NCI-H2227 treated with DMSO at 0.1 percent for 48 hours (cell line): ENCODE measurements around the gene DLGAP1.

Experiments used
- DNase-seq: peaks from one replicate; lab custom pipeline; 2025; lab: John Stamatoyannopoulos, UW

DLGAP1 gene

DNA sequence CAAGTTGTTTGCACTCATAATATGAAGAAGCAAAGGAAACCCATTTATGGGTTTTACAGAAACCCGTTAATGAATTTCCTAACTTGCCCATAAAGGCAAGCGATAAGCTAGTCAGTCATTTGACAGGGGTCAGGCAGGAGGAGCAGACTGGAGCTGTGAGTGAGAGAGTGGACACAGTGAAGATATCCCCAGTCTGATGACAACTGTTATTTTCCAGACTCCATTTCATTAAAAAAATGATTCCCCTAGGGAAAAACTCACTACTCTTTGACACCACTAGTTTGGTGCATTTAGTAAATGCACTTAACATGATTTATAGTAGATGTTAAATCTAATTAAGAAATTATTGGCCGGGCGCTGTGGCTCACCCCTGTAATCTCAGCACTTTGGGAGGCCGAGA is 924.3 kb downstream of the DLGAP1 start:
- DNase-seq: no peak

DNA sequence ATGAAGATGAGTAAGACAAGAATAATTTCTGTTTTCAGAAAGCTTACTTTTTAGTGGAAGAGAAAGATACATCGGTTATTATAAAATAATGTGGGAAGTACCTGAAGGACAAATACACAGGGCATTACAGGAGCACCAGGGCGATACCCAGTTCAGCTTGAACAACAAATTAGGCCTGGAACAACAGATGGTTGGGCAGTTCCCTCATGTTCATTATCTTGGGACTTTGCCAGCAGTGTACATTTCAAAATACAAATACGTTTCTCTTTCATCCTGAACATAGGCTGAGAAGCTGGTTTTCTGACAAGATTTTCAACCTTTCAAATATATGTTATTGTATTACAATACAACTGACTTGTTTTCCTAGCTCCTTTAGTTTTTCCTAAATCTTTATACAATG is 925.5 kb downstream of the DLGAP1 start:
- no peak for DNase-seq

DNA sequence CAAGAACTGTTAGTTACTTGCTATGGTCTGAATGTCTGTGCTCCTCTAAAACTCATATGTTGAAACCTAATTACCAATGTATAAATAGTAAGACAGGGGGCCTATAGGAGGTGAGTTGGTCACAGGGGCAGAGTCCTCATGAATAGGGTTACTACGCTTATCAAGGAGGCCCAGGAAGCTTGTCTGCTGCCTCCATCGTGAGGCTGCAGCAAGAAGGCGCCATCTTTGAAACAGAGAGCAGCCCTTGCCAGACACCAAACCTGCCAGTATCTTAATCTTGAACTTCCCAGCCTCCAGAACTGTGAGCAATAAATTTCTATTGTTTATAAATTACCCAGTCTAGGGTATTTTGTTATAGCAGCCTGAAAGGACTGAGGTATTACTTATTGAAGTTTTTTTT is 926.0 kb downstream of the DLGAP1 start:
- DNase-seq: no peak

DNA sequence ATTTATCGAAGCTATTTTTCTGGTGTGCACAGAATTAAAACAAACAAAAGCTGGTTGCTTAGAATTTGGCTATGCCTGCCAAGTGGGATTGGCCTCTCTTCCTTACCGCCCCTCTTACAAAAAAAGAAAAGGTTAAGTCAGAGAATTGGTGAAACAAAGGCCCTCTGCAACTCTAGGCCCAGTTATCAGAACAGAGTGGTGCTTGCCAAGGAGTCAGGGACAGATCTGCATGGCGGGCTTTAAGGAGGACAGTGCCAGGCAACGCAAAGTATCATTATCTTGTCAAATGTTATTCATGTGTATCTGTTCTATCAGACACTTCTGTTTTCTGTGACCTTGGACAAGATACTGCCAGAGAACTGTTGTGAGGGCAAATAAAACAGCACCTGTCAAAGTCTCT is 926.9 kb downstream of the DLGAP1 start:
- DNase-seq: no peak

DNA sequence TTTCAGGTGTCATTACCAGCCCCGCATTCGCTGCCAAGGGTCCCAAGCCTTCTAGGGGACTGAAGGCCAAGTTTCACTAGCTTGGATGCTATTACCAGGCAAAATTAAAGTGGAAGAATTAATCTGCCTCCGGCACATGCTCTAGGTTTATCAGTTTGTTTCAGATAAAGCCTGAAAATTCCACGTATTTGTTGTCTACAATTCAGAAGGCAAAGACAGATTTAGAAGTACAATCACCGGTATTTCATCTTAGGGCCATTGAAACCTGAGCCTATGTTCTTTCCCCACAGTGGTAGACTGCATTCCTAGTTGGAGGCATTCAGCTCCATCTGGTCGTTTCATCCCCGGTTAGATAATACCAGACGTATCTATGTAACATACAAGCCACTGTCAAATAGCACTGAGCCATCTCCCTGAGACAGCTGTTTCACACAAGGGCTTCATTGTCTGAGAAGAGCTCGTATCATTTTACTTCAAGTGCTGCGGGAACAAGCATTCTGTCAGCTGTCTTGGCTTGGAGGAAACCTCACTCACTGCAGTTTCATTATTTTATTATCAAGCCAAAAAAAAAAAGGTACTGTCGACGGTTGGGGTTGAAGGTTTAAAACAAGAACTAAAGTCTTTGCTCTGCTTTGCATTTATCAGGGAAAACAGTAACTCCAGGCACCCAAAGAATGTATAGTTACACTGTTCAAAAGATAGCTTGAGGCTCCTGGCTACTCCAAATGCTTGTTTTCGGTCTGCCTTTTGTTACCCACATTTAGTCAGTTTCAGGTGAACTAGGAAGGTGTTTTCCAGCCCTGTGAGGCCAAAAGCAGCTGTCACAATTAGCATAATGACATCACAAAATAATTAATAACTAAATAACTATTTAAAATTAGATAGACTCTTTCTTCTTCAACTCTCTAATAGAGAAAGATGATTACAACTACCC is 928.4 kb downstream of the DLGAP1 start:
- no peak for DNase-seq

DNA sequence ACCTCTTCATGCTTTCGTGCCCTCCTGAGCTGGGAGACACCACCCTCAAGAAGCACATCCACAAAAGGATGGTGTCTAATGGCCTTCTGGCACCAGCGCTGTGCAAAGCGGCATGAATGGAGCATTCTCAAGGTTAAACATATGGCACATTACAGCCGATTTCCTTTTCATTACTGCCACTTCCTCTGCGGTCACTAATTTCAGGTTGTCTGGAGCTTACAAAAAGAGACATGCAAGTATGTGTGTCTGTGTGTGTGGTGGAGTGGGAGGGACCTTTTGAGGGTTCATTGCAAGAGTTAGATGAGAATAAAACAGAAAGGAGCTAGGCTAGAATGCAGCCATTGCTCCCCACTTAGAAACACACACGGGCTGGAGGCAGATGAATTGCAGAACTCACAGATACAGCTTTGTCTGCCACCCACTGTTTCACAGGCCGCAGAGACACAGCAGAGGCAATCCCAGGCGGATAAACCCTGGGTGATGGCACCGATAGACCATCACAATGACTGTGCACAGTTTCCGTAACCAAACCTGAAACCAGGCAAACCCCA is 929.2 kb downstream of the DLGAP1 start:
- DNase-seq: no peak

DNA sequence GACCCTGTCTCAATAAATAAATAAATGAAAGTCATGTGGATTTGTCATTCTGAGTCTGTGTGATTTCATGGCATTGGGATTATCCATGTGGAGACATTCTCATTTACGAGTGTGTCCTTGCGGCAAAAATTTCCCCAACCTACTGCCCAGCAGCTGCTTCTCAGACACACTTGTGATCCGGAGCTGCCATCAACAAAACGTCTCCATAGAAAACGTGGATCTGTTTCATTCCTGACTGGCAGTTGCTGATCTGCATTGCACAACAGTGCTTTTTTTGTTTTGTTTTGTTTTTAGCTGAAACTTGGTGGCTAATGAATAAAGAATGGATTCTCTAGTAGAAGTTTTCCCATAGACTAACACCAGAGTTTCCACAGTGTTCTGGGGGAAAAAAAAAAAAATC is 930.4 kb downstream of the DLGAP1 start:
- DNase-seq: no peak

DNA sequence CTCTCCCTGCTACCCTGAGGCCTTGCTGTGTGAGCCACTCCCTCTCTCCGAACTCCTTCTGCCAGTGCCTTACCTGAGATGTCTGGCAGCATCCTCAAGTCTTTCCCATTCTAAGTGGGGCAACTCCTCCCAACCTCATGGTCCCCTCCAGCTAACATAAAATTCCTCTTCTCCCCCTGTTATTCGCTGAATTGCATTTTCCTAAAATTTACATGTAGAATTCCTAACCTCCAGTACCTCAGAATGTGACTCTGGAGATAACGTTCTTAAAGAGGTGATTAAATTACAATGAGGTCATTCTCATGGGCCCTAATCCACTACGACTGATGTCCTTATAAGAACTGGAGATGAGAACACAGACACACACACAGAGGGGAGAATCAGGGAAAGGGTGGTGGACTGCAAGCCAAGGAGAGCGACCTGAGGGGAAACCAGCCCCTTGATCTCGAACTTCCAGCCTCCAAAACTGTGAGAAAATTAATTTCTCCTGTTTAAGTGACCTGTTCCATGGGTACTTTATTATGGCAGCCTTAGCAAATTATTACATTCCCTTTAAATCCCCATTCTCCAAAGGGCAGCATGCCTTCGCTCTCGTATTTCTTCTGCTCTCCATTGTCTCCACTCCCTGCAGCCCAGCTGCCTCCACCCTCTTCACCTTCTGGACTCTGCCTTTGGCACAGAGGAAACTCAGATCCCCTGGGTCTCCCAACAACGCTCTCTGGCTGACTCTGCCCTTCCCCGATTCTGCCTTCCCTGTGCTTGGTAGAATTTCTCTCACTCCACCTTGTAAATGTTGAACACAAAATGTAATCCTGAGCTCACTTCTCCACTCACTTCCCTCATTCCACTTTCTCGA is 934.6 kb downstream of the DLGAP1 start:
- DNase-seq: no peak

DNA sequence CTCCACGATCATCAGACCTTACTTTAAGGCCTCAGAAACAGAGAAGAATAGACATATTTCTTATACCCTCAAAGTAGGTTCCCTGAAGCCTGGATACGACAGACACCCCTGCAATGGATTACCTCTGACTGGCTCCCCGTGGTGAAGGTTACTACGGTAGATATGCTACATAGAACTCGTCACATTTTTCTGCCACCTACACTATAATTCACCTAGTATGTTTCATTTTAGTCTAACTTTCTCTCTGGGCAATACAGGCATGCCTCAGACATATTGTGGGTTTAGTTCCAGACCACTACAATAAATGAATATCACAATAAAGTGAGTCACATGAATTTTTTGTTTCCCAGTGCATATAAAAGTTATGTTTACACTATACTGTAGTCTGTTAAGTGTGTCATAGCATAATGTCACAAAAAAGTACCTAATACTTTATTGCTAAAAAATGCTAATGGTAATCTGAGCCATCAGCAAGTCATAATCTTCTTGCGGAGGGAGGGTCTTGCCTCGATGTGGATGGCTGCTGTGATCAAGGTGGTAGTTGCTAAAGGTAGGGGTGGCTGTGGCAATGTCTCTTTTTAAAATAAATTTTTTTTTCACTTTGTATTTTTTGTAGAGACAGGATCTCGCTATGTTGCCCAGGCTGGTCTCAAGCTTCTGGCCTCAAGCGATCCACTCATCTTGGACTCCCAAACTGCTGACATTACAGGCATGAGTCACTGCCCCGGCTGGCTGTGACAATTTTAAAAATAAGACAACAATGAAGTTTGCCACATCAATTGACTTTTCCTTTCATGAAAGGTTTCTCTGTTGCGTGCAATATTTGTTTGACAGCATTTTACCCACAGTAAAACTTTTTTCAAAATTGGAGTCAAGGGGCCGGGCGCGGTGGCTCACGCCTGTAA is 940.5 kb downstream of the DLGAP1 start:
- DNase-seq: no peak

DNA sequence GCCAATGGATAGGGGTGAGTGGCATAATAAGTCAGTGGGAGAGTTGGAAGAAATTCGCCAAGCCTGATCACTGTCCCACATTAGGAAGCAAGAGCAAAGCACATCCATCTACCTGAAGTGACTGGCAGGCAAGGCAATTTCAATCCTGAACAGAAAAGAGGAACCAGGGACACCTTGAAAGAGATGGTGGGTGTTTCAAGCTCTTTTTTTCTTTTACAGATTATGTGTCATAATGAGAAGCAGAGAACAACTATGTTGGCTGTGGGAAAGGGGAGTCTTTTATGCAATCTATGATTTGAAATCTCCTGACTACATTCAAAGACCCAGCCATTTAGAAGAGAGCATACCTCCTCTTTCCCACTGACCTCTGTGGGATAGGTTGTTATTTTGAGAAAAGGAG is 941.6 kb downstream of the DLGAP1 start:
- DNase-seq: no peak

DNA sequence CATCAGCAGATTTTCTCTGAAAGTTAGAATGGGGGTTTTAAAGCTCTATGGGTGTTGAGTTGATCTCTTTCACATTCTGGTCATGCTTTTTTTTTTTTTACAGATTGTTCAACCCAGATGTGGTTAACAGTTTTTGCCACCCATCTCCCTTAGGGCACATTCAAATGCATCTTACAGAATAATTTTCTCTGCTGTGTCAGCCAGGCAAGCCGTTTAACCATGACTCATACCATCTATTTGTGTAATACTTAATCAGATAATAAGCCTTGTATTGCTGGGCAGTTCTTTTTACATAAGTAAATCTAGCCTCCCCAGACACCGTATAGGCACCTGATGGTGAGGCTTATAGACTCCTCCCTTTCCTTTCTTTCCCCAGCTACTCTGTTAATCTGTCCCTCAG is 943.1 kb downstream of the DLGAP1 start:
- no peak for DNase-seq

DNA sequence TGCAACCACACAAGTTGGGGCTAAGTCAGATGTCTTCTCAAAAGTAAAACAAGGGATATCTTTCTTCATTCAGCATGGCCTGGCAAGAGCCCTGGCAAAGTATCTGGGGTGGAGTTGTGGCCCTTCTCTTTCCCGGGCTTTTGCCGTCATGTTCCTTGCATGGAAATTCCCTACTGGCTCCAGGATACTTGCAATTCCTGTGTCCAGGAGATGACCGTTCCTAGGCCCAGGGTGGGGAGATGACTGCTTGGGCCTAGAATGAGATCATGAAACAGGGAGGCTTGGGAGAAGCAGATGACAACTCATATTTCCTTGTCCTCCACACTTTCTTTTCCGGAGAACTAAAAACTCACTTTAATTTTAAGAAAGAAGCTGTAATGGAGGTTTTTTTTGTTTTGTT is 944.2 kb downstream of the DLGAP1 start:
- no peak for DNase-seq

DNA sequence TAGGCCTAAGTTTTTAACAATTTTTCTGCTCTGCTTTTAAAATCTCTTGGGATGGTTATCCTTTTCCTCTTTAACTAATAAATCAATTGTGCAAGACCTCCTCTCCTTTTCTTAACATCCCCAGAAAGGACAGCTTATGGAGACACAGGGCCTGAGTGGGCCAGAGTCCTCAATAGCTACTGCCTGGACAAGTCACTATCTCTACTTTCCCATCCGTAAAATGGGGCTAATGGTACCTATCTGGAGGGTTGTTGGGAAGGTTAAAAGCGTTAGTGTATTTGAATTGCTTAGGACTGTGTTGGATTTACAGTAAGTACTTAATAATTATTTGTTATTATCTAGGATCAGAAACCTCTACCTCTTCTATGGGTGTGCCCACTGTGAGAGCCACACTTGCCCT is 945.1 kb downstream of the DLGAP1 start:
- no peak for DNase-seq

DNA sequence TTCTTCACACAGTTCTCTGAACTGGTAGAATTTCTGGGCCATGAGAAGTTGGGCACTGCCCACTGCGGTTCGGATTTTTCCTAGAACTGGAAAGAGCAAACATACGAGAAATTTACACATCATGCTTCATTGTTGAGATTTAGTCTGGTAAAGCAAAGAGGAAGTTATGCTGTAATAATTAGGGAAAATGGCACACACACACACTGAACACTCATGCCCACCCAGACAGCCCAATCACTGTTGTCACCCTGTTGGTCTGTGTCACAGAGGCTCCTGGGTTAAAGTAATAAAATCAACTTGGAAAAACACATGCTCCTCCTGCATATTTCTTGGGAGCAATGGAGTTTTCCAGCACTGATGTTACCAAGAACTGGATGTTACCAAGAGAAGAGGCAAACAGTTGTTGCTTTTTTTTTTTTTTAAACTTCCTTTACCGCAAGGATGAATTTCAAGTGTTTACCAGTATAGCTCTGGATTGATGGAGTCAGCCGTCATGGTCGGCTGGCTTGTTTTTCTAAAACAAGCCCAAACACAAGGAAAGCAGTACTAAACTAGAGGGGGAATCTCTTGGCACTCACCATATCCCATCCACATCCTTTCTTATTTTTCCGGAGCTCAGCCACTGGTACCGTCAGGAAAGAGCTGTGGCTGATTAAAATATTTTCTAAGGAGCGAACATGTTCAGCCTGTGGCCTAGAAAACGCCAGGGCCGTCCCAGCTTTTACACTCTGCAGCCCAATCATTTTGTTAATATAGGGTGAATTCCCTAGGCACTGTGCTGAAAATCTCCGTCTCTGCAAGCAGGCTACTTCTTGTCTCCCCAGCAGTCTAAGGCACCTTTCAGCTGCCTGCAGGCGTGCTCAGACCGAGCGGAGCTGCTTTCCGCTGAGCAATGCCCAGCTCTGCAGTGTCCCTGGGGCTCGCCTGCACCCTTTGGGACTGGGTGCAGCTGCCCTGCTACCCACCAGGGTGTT is 946.2 kb downstream of the DLGAP1 start:
- DNase-seq: no peak

DNA sequence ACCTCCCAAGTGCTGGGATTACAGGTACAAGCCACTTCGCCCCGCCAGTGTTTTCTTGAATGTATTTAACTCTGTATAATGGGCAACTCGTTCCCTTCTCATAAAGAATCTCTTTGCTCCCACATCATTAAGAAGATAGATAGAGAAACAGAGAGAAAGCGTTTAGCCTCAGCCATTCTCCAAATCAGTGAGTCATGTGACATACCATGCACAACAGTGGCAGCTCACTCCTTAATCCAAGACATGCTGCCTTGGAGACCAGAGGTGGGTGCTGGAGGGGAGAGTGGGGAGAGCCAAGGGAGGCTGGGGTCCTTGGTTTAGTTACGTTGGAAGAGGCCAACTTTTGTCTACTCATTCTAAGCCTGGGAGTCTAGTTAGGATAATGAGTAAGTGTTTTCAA is 950.5 kb downstream of the DLGAP1 start:
- DNase-seq: no peak

DNA sequence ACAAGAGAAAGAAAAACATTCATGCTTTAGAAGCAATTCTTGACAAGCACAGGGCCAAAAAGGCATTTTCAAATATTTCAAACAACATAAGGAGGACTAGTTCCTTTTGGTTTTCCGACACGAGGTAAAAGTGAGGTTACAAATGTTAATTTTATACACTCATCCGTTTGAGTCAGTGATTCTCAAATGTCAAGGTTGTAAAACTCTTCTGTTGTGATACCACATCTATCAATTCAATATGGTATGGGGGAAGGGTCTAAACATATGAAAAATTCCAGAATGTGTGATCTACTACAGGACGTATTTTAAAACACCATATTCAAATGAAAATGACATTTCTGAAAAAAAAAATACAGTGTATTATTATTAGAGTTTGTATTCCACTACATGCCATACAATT is 952.5 kb downstream of the DLGAP1 start:
- DNase-seq: no peak

DNA sequence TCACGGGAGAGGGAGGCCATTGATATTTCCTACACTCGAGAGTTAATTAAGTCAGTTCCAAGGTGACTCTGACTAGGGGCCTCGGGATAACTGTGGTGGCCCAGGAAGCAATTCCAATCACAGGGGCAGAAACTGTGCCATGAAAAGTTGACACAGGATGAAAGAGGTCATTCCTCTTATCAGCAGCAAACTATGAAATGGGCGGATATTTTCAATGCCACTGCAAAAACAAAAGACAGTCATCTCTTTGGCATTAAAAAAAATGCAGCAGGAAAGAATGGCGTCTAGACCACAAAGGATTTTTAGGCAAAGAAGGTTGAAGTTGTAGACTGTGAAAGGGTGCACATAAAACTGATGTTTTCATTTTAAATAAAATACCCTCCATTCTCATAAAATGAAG is 955.1 kb downstream of the DLGAP1 start:
- DNase-seq: no peak

DNA sequence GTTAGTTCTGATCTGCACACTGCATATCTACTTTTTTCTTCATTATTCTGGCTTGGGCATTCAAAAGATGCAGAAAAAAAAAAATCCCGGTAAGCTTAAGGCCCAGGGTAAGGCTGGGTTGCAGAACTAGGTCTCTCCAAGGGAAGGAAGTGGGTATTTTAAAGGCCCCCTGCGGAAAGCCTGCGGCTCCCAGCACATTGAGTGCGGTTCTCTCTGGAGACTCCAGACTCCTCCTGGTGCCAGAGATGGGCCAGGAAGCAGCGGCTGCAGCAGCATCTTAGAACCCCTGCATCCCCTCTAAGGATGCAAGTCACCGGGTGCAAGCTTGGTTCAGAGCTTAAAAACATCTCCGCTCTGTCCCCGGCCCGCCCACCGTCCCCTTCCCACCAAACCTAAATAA is 955.6 kb downstream of the DLGAP1 start:
- DNase-seq: no peak

DNA sequence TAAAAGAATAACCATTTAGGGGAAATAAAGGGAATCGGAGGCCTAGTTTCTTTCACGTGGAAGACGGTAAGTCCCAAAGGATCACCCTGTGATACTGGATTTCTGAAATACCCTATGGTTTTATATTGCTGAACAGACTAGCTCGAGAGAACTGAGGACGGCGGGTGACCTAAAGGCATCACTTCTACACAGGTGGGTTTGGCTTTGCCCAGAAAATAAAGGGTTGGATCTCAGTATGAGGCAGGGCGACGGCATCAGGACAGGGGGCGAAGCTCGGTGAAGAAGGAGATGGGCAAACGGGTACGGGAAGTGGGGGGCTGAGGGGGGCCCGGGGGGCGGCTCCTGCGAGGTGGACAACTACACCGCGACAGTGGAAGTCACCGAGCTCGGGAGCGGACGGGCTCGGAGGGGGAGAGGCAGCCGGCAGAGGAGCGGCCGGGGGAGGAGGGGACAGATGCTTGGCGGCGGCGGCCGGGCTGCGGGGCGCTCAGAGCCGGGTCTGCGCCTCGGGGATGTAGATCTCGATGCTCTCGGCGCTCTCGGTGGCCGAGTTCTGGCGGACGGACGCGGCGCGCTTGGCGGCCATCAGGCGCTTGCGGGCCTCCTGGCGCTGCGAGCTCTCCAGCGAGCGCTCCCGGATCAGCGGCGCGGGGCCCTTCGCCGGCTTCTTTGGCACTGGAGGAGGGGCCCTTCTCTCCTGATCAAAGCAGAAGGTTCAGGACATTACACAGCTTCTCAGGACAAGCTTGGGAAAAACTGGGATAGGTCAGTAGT is 956.2 kb downstream of the DLGAP1 start:
- DNase-seq: no peak
